Naive thymus-derived CD4-positive, alpha-beta T cell (primary cell): ENCODE results near the gene YJEFN3. TPM values are rescaled to one million over a fixed set of nuclear protein-coding genes. Genes with fewer than 3 reads are reported as not detected.

ENCODE experiments used
- ATAC-seq: fragments of 150-1000 bp; cut with Tn5 transposase; 2 replicates; pipeline ENCODE4 v1.10.0; 2021; ENCODE audit warnings: mild to moderate bottlenecking, moderate library complexity
- CTCF ChIA-PET: fragments of 350-600 bp; sonication (Branson Sonifier 250); formaldehyde crosslinking; loops from one replicate; lab custom pipeline; 2021; ENCODE audit warnings: antibody characterized with exemption; lab: Charles Lee
- POLR2A ChIA-PET: fragments of 350-600 bp; sonication (Branson Sonifier 250); formaldehyde crosslinking; loops from one replicate; lab custom pipeline; 2021; ENCODE audit warnings: antibody characterized with exemption, inconsistent platforms; lab: Charles Lee
- DNase-seq, 9 donors: peaks; one replicate each; pipeline versions ENCODE4 v3.0.0 to v3.0.0-alpha.2; 2020 to 2022; ENCODE audit warnings: mixed read lengths in 1 of 9
- H3K27ac ChIP-seq: one replicate; pipeline ENCODE4 v1.7.0; 2013; ENCODE audit warnings: mild to moderate bottlenecking, low read depth, low read length, moderate library complexity
- H3K27me3 ChIP-seq, 2 donors: one replicate each; pipeline ENCODE4 v1.7.0; 2013; ENCODE audit warnings: low read length in 2 of 2, mild to moderate bottlenecking in 2 of 2, moderate library complexity in 2 of 2; ENCODE audit not compliant: control insufficient read depth in 2 of 2, insufficient read depth in 2 of 2
- H3K36me3 ChIP-seq, 3 experiments: 1 replicate in 2 of 3; 2 replicates in 1 of 3; pipeline ENCODE4 v1.7.0; 2013; ENCODE audit warnings: low read length in 3 of 3, mild to moderate bottlenecking in 3 of 3, moderate library complexity in 1 of 3; ENCODE audit not compliant: insufficient read depth in 3 of 3, control insufficient read depth in 2 of 3
- H3K4me1 ChIP-seq, 2 donors: one replicate each; pipeline ENCODE4 v1.7.0; 2013; ENCODE audit warnings: low read length in 2 of 2, mild to moderate bottlenecking in 2 of 2, moderate library complexity in 1 of 2; ENCODE audit not compliant: control insufficient read depth in 2 of 2, insufficient read depth in 2 of 2
- H3K4me3 ChIP-seq: 2 replicates; pipeline ENCODE4 v1.7.0; 2013; ENCODE audit warnings: mild to moderate bottlenecking, low read length
- H3K9me3 ChIP-seq, 3 experiments: 1 replicate in 2 of 3; 2 replicates in 1 of 3; pipeline ENCODE4 v1.7.0; 2013; ENCODE audit warnings: low read length in 3 of 3; ENCODE audit not compliant: control insufficient read depth in 2 of 3
- H3K27ac Mint-ChIP-seq, 9 donors: one replicate each; pipeline ENCODE4 v1.8.0; 2020 to 2022; ENCODE audit warnings: mixed read lengths in 9 of 9, mild to moderate bottlenecking in 8 of 9, moderate library complexity in 5 of 9, inconsistent platforms in 2 of 9
- H3K27me3 Mint-ChIP-seq, 5 donors: one replicate each; pipeline ENCODE4 v1.8.0; 2021 to 2022; ENCODE audit warnings: mixed read lengths in 5 of 5, mild to moderate bottlenecking in 1 of 5
- H3K36me3 Mint-ChIP-seq, 5 donors: one replicate each; pipeline ENCODE4 v1.8.0; 2020 to 2022; ENCODE audit warnings: mixed read lengths in 5 of 5, mild to moderate bottlenecking in 3 of 5, inconsistent platforms in 1 of 5
- H3K4me1 Mint-ChIP-seq, 7 donors: one replicate each; pipeline ENCODE4 v1.8.0; 2020 to 2022; ENCODE audit warnings: mixed read lengths in 7 of 7, mild to moderate bottlenecking in 3 of 7, inconsistent platforms in 1 of 7
- H3K4me3 Mint-ChIP-seq, 10 donors: one replicate each; pipeline ENCODE4 v1.8.0; 2020 to 2022; ENCODE audit warnings: mild to moderate bottlenecking in 10 of 10, mixed read lengths in 10 of 10, moderate library complexity in 6 of 10, inconsistent platforms in 2 of 10
- H3K9me3 Mint-ChIP-seq, 11 donors: one replicate each; pipeline ENCODE4 v1.8.0; 2020 to 2022; ENCODE audit warnings: mixed read lengths in 11 of 11, mild to moderate bottlenecking in 4 of 11, inconsistent platforms in 1 of 11, moderate library complexity in 1 of 11
- intact Hi-C, 2 donors: fragments of 100-400 bp; cut with micrococcal nuclease; formaldehyde crosslinking; loops; one replicate each; pipeline ENCODE4 v1.15.1; 2023
- polyA plus RNA-seq, 2 donors: library from polyadenylated mRNA; unstranded; fragments of 300-500 nt; fragmentation: Illumina TruSeq; gene quantifications; one replicate each; pipeline ENCODE4 v1.2.3, GENCODE V29; 2021
- total RNA-seq, 6 experiments: library from RNA in 5 of 6; stranded (reverse) in 5 of 6; gene quantifications; 1 replicate in 5 of 6; 2 replicates in 1 of 6; pipeline ENCODE4 v1.2.3 and lab custom pipeline; 2021 to 2026

YJEFN3 gene
- total and polyA plus RNA-seq, 7 experiments from 2014 or later: 0.68 to 18.2 (median 9.2) TPM; not detected in 1

DNA sequence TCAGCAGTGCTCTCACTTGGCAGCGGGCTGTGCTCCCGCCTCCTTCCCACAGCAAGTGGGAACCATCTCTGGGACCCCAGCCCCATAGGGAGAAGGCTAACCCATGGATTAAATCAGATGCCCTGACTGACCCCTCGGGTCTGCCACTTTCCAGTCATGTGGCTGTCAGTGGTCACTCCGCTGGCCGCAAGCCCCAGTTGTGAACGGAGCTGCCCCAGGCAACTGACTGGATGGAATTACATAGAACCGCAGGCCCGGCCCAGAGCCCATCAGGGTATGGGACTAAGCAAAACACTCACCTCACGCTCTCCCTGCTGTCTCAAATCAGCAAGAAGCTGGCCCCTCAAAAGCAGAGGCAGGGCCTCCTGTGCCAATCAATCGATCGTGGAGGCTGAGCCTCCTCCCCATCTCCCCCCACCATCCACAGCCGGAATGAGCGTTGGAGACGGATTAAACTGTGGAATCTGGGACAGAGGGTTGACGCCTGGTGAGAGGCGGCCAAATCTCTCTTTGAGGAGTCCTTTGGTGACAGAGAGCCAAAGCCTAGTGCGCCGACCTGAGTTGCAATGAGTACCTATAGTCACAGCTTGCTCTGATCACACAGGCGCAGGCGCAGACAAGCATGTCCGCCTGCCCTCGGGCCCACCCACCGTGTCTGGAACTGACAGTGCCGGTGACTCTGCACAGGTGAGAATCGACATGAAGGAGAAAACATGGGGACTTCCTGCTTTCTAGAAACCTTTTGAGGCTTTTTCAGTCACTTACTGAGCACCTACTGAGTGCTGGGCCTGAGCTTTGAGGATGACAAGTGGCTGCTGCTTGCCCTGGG lies 51.0 kb downstream of the YJEFN3 start:
- ATAC-seq (no peak), DNase-seq (no peak)
- H3K36me3 Mint-ChIP-seq: peaks cover 0 to 21% (median 0%) of the 10 kb centered on the region in 5 donors
- Histone ChIP-seq H3K27me3 (no peaks in the 10 kb centered on the region), H3K27ac (no peak overlapping the region), H3K9me3 (no peaks in the 10 kb centered on the region), H3K4me1 (no peaks in the 10 kb centered on the region), H3K36me3 (no peaks in the 10 kb centered on the region), H3K4me3 (no peak overlapping the region)
- no peak overlapping the region for H3K4me3 Mint-ChIP-seq
- CTCF ChIA-PET: no interaction called here
- H3K9me3 Mint-ChIP-seq: peaks cover 0 to 1% (median 0%) of the 10 kb centered on the region in 11 donors
- intact Hi-C loops: no loop called here
- H3K27ac Mint-ChIP-seq: peak overlapping the region in 3 of 9 donors; percentile 2 to 42 (median 21)
- H3K4me1 Mint-ChIP-seq: peaks cover 9 to 33% (median 24%) of the 10 kb centered on the region in 7 donors
- POLR2A ChIA-PET: interaction anchor here (1.0 to 1.3 kb wide), 3 partner anchors 10 to 36 kb away, joined by 3 to 9 read pairs (median 3); no protein-coding TSS in a partner anchor
- H3K27me3 Mint-ChIP-seq: no peaks in the 10 kb centered on the region

DNA sequence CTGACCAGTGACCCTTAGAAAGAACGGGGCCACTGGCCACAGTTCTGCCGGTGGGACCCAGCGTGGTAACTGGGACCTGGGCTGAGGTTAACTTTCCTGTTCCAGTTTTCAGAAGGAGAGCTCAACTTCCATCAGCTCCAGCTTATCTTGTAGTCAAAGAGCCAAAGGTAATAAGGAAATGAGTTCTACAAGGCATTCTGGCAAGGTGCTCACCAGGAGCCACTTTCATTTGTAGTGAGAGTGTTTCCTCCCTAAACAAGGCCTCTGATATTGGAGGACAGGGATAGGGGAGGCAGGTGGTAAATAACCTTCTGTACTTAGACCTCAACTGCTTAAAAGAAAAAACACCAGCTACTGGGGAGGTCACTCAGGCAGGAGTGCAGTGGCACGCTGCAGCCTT lies 51.7 kb downstream of the YJEFN3 start:
- H3K27ac Mint-ChIP-seq: peak overlapping the region in 4 of 9 donors; percentile 21 to 64 (median 40)
- DNase-seq (no peak), ATAC-seq (no peak)
- Histone ChIP-seq H3K9me3 (no peaks in the 10 kb centered on the region), H3K4me3 (no peak overlapping the region), H3K27ac (no peak overlapping the region), H3K27me3 (no peaks in the 10 kb centered on the region), H3K36me3 (no peaks in the 10 kb centered on the region), H3K4me1 (no peaks in the 10 kb centered on the region)
- peaks cover 0 to 22% (median 2%) of the 10 kb centered on the region in 5 donors for H3K36me3 Mint-ChIP-seq
- ChIA-PET POLR2A (interaction anchor here (0.7 to 1.3 kb wide), 4 partner anchors 9 to 38 kb away, joined by 3 to 9 read pairs (median 3); no protein-coding TSS in a partner anchor), CTCF (no interaction called here)
- intact Hi-C loops: no loop called here
- no peaks in the 10 kb centered on the region for H3K27me3 Mint-ChIP-seq
- H3K9me3 Mint-ChIP-seq: no peaks in the 10 kb centered on the region
- H3K4me3 Mint-ChIP-seq: no peak overlapping the region
- peaks cover 9 to 33% (median 25%) of the 10 kb centered on the region in 7 donors for H3K4me1 Mint-ChIP-seq

GRCh38 chr19:19581391-19581790 lies 52.7 kb downstream of the YJEFN3 start:
- Histone ChIP-seq H3K27me3 (no peaks in the 10 kb centered on the region), H3K4me3 (no peak overlapping the region), H3K9me3 (no peaks in the 10 kb centered on the region), H3K27ac (no peak overlapping the region), H3K36me3 (no peaks in the 10 kb centered on the region), H3K4me1 (no peaks in the 10 kb centered on the region)
- H3K27ac Mint-ChIP-seq: peak overlapping the region in 6 of 9 donors; percentile 1 to 80 (median 31)
- DNase-seq (no peak), ATAC-seq (no peak)
- H3K36me3 Mint-ChIP-seq: peaks cover 0 to 21% (median 6%) of the 10 kb centered on the region in 5 donors
- no peaks in the 10 kb centered on the region for H3K27me3 Mint-ChIP-seq
- POLR2A ChIA-PET: interaction anchor here (1.2 kb wide), 1 partner anchor 46 kb away, joined by 3 read pairs; no protein-coding TSS in a partner anchor
- CTCF ChIA-PET: no interaction called here
- intact Hi-C loops: no loop called here
- H3K4me3 Mint-ChIP-seq: no peak overlapping the region
- peaks cover 9 to 39% (median 27%) of the 10 kb centered on the region in 7 donors for H3K4me1 Mint-ChIP-seq
- H3K9me3 Mint-ChIP-seq: no peaks in the 10 kb centered on the region

- no peaks in the 10 kb centered on the region for H3K27me3 Mint-ChIP-seq
- H3K27ac Mint-ChIP-seq: peak overlapping the region in 2 of 9 donors; percentile 38 to 68
- Histone ChIP-seq H3K27ac (no peak overlapping the region), H3K9me3 (no peaks in the 10 kb centered on the region), H3K36me3 (no peaks in the 10 kb centered on the region), H3K27me3 (no peaks in the 10 kb centered on the region), H3K4me1 (no peaks in the 10 kb centered on the region), H3K4me3 (no peak overlapping the region)
- H3K4me3 Mint-ChIP-seq: no peak overlapping the region
- ChIA-PET CTCF (interaction anchor here (0.6 to 1.7 kb wide), 3 partner anchors 29 to 249 kb away, joined by 3 to 5 read pairs (median 3); no protein-coding TSS in a partner anchor), POLR2A (interaction anchor here (0.7 to 1.3 kb wide), 7 partner anchors 10 to 173 kb away, joined by 3 to 5 read pairs (median 3); no protein-coding TSS in a partner anchor)
- peaks cover 0 to 21% (median 6%) of the 10 kb centered on the region in 5 donors for H3K36me3 Mint-ChIP-seq
- no peaks in the 10 kb centered on the region for H3K9me3 Mint-ChIP-seq
- ATAC-seq (no peak), DNase-seq (no peak)
- intact Hi-C loops: no loop called here
- peaks cover 9 to 42% (median 27%) of the 10 kb centered on the region in 7 donors for H3K4me1 Mint-ChIP-seq
Observed at GRCh38 chr19:19582471-19582870, 53.8 kb downstream of the YJEFN3 start.

- POLR2A ChIA-PET: no interaction called here
- H3K36me3 ChIP-seq: no peaks in the 10 kb centered on the region
- H3K9me3 Mint-ChIP-seq: no peaks in the 10 kb centered on the region
- no peaks in the 10 kb centered on the region for H3K9me3 ChIP-seq
- intact Hi-C loops: no loop called here
- H3K27me3 ChIP-seq: no peaks in the 10 kb centered on the region
- ATAC-seq (no peak), DNase-seq (no peak)
- H3K4me1 Mint-ChIP-seq: peaks cover 15 to 59% (median 37%) of the 10 kb centered on the region in 7 donors
- H3K27ac ChIP-seq: no peak overlapping the region
- no peak overlapping the region for H3K4me3 Mint-ChIP-seq
- peak overlapping the region in 1 of 9 donors; percentile 40 for H3K27ac Mint-ChIP-seq
- H3K4me1 ChIP-seq: no peaks in the 10 kb centered on the region
- CTCF ChIA-PET: interaction anchor here (1.7 kb wide), 1 partner anchor 31 kb away, joined by 5 read pairs; no protein-coding TSS in a partner anchor
- H3K36me3 Mint-ChIP-seq: peaks cover 0 to 32% (median 10%) of the 10 kb centered on the region in 5 donors
- H3K4me3 ChIP-seq: no peak overlapping the region
- no peaks in the 10 kb centered on the region for H3K27me3 Mint-ChIP-seq
Observed at GRCh38 chr19:19584356-19584755, 55.6 kb downstream of the YJEFN3 start.
